T-cell (primary cell): ENCODE data around the gene ERCC1. TPM values are rescaled to one million over a fixed set of nuclear protein-coding genes. Genes with fewer than 3 reads are reported as not detected.
A peak's percentile ranks its signal among the peaks of the same experiment; 100 is the strongest.
"Not testable (repeated sequence)": the region's sequence is repeated elsewhere in the genome, so short reads cannot be mapped to it uniquely, and the experiment has no call there.

Source experiments
- ATAC-seq, 4 experiments: fragments of 200-7000 bp in 3 of 4; fragments of 150-1000 bp in 1 of 4; cut with Tn5 transposase; replicated peaks in 1 of 4; 1 replicate in 3 of 4; 2 replicates in 1 of 4; pipeline ENCODE4 v1.10.0; 2021; ENCODE audit warnings: moderate library complexity in 3 of 4, mild to moderate bottlenecking in 2 of 4, moderate number of reproducible peaks in 1 of 4
- CTCF ChIA-PET, 2 donors: fragments of 300-600 bp; sonication (Branson Sonifier 250); formaldehyde crosslinking; loops; one replicate each; lab custom pipeline; 2022; ENCODE audit warnings: antibody characterized with exemption in 2 of 2; lab: Charles Lee
- POLR2A ChIA-PET, 2 donors: fragments of 300-600 bp; sonication (Branson Sonifier 250); formaldehyde crosslinking; loops; one replicate each; lab custom pipeline; 2022; ENCODE audit warnings: antibody characterized with exemption in 2 of 2; lab: Charles Lee
- DNase-seq, 35 experiments: peaks; one replicate each; pipeline versions ENCODE4 v3.0.0 to v3.0.0-alpha.2; 2013 to 2023
- H3K27ac ChIP-seq: one replicate; pipeline ENCODE4 v1.5.1; 2013; ENCODE audit warnings: low read length
- H3K27me3 ChIP-seq, 2 experiments: replicated peaks in 1 of 2; 1 replicate in 1 of 2; 2 replicates in 1 of 2; pipeline versions ENCODE4 v1.6.1 to v1.7.0; 2013; ENCODE audit warnings: low read length in 1 of 2, mixed read lengths in 1 of 2; ENCODE audit not compliant: control insufficient read depth in 2 of 2, insufficient read depth in 2 of 2; ENCODE audit errors: extremely low read depth in 1 of 2
- H3K36me3 ChIP-seq, 2 donors: 1 replicate in 1 of 2; 2 replicates in 1 of 2; pipeline versions ENCODE4 v1.6.1 to v1.7.0; 2013; ENCODE audit warnings: low read length in 1 of 2; ENCODE audit not compliant: control insufficient read depth in 2 of 2, insufficient read depth in 1 of 2; ENCODE audit errors: extremely low read depth in 1 of 2
- H3K4me1 ChIP-seq, 2 experiments: 1 replicate in 1 of 2; 2 replicates in 1 of 2; pipeline versions ENCODE4 v1.6.1 to v1.7.0; 2013; ENCODE audit warnings: low read length in 2 of 2, mixed read lengths in 1 of 2; ENCODE audit not compliant: insufficient read depth in 2 of 2, control insufficient read depth in 1 of 2; ENCODE audit errors: extremely low read depth in 1 of 2
- H3K4me3 ChIP-seq, 2 donors: 1 replicate in 1 of 2; 2 replicates in 1 of 2; pipeline versions ENCODE4 v1.5.1 to v1.7.0; 2013; ENCODE audit warnings: mild to moderate bottlenecking in 2 of 2, low read length in 1 of 2, moderate library complexity in 1 of 2; ENCODE audit not compliant: control insufficient read depth in 1 of 2; ENCODE audit errors: extremely low read depth in 1 of 2
- H3K9me3 ChIP-seq: 2 replicates; pipeline ENCODE4 v1.7.0; 2013
- H3K27ac Mint-ChIP-seq, 2 donors: one replicate each; pipeline ENCODE4 v1.8.0; 2020 to 2021; ENCODE audit warnings: mild to moderate bottlenecking in 2 of 2, mixed read lengths in 2 of 2
- H3K27me3 Mint-ChIP-seq, 2 donors: one replicate each; pipeline ENCODE4 v1.8.0; 2021 to 2022; ENCODE audit warnings: mixed read lengths in 2 of 2
- H3K36me3 Mint-ChIP-seq: one replicate; pipeline ENCODE4 v1.8.0; 2021; ENCODE audit warnings: mixed read lengths
- H3K4me1 Mint-ChIP-seq, 3 donors: one replicate each; pipeline ENCODE4 v1.8.0; 2020 to 2022; ENCODE audit warnings: mixed read lengths in 3 of 3, mild to moderate bottlenecking in 1 of 3
- H3K4me3 Mint-ChIP-seq, 3 donors: one replicate each; pipeline ENCODE4 v1.8.0; 2020 to 2022; ENCODE audit warnings: mild to moderate bottlenecking in 3 of 3, mixed read lengths in 3 of 3, moderate library complexity in 3 of 3
- H3K9me3 Mint-ChIP-seq, 3 donors: one replicate each; pipeline ENCODE4 v1.8.0; 2020 to 2022; ENCODE audit warnings: mixed read lengths in 3 of 3
- WGBS: methylation state at CpG from one replicate; pipeline ENCODE4 v1.1.5; 2013; ENCODE audit warnings: missing lambda C conversion rate; ENCODE audit not compliant: insufficient coverage; 5-methylcytosine and 5-hydroxymethylcytosine counted together
- total RNA-seq, 35 experiments: library from RNA in 6 of 35; stranded (reverse) in 6 of 35; fragments of 120-200 nt in 1 of 35; gene quantifications; one replicate each; pipeline versions ENCODE4 v1.2.1 to v1.2.4 and lab custom pipeline; 2013 to 2026

ERCC1 gene
- total RNA-seq, 5 donors from 2014 or later (not counting 1 experiment from before 2014, with no cell fraction given), result 41.7 to 55.4 (median 51.6) TPM

DNA sequence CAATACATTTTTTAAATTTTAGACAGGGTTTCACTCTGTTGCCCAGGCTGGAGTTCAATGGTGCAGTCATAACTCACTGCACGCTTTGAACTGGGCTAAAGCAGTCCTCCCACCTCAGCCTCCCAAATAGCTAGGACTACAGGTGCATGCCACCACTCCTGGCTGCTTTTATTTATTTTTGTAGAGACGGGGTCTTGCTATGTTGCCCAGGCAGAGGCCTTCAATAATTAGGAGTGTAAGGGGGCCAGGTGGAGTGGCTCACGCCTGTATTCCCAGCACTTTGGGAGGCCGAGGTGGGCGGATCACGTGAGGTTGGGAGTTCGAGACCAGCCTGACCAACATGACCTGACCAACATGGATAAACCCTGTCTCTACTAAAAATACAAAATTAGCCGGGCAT lies 8.8 kb upstream of the ERCC1 start:
- H3K36me3 ChIP-seq, H3K4me3 Mint-ChIP-seq, H3K9me3 ChIP-seq, H3K4me1 Mint-ChIP-seq, CTCF ChIA-PET, H3K27me3 Mint-ChIP-seq, H3K36me3 Mint-ChIP-seq, H3K27ac ChIP-seq, H3K9me3 Mint-ChIP-seq, H3K4me3 ChIP-seq, H3K27ac Mint-ChIP-seq, ATAC-seq, DNase-seq: not testable (repeated sequence)
- peaks cover 0 to 16% of the 10 kb centered on the region in 2 experiments for H3K4me1 ChIP-seq
- POLR2A ChIA-PET, result interaction anchor here in 1 of 2 donors (0.6 kb wide), 2 partner anchors 43 to 49 kb away, joined by 3 read pairs; no protein-coding TSS in a partner anchor
- peaks cover 0 to 12% of the 10 kb centered on the region in 2 experiments for H3K27me3 ChIP-seq
- 92% methylated on average over 2 of the region's 8 CpGs for WGBS

DNA sequence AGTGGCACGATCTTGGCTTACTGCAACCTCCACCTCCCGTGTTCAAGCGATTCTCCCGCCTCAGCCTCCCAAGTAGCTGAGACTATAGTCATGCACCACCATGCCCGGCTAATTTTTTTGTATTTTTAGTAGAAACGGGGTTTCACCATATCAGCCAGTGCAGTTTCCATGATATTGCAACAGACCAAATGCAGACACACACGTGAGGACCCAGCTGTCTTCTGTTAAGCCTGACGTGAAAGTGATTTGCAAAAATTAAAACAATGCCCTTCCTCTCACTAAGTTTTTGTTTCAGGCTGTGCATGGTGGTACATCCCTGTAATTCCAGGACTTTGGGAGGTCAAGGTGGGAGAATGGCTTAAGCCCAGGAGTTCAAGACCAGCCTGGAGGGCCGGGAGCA lies 7.3 kb upstream of the ERCC1 start:
- H3K36me3 ChIP-seq, H3K4me3 Mint-ChIP-seq, DNase-seq, POLR2A ChIA-PET, H3K4me3 ChIP-seq, H3K27ac Mint-ChIP-seq, ATAC-seq, H3K9me3 Mint-ChIP-seq, H3K9me3 ChIP-seq, H3K27me3 Mint-ChIP-seq, H3K27ac ChIP-seq, H3K36me3 Mint-ChIP-seq: not testable (repeated sequence)
- Histone ChIP-seq H3K27me3 (peaks cover 0 to 12% of the 10 kb centered on the region in 2 experiments), H3K4me1 (peaks cover 0 to 20% of the 10 kb centered on the region in 2 experiments)
- CTCF ChIA-PET, result interaction anchor here in 1 of 2 donors (0.9 to 1.5 kb wide), 2 partner anchors 47 to 54 kb away, joined by 3 read pairs; no protein-coding TSS in a partner anchor
- H3K4me1 Mint-ChIP-seq, result peaks cover 0 to 12% (median 9%) of the 10 kb centered on the region in 3 donors
- no CpG with 5 or more reads among the region's 9 CpGs for WGBS

DNA sequence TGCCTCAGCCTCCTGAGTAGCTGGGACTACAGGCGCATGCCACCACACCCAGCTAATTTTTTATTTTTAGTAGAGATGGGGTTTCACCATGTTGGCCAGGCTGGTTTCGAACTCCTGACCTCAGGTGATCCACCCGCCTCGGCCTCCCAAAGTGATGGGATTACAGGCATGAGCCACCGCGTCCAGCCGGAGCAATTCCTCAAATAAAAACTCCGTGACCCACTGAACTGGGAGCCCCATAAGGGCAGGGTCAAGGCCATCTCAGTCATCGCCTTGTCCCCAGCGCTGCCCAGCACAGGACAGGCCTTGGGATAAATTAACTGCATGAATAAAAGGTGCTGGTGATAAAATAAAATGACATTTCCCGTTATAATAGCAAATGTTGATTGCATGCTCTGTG lies 6.2 kb upstream of the ERCC1 start:
- H3K27me3 Mint-ChIP-seq, H3K27ac ChIP-seq, H3K36me3 ChIP-seq, DNase-seq, POLR2A ChIA-PET, H3K9me3 Mint-ChIP-seq, ATAC-seq, H3K4me3 ChIP-seq, H3K9me3 ChIP-seq, H3K36me3 Mint-ChIP-seq, H3K27ac Mint-ChIP-seq: not testable (repeated sequence)
- H3K4me1 Mint-ChIP-seq, result peaks cover 0 to 15% (median 12%) of the 10 kb centered on the region in 3 donors
- CTCF ChIA-PET, result interaction anchor here in 1 of 2 donors (0.9 kb wide), 1 partner anchor 49 kb away, joined by 3 read pairs; no protein-coding TSS in a partner anchor
- H3K27me3 ChIP-seq, result peaks cover 0 to 12% of the 10 kb centered on the region in 2 experiments
- 96% methylated on average over 9 of the region's 11 CpGs for WGBS
- H3K4me1 ChIP-seq, result peaks cover 0 to 20% of the 10 kb centered on the region in 2 experiments
- peak overlapping the region in 1 of 3 donors; percentile 42 for H3K4me3 Mint-ChIP-seq

DNA sequence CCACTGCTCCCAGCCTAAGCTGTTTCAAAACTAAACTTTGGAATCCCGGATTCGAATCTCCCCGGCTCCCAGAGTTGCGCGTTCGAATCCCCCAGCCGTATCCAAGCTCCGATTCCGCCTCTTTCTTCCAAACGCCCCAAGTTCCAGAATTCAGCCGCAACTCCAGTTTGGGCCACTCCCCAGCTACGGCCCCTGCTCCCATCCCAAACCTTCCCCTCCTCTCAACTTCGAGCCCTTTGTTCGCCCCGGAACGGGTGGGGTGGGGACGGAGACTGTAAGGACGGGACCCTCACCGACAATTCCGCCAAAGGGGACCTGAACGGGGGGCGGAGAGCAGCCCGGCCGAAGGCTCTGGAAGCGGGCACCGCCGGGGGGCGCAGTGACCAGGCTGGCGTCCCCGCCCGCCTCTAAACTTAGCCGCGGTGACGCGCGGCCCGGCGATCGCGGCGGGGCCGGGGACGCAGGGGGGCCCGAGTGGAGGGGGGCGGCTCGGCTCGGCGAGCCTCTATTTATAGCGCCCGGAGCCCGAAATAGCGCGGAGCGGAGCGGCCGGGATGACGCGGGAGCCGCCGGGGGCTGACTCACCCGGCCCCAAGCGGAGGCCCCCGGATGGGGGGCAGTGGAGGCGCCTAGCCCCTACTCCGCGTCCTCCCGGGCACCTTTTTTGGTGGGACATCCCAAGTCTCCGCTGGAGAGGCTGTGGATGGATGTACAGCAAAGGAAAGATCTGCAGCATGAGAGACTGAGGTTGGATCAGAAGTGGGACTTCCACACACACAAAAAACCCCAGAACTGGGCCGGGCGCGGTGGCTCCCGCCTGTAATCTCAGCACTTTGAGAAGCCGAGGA lies 4.9 kb upstream of the ERCC1 start:
- ChIA-PET POLR2A (no interaction called here), CTCF (interaction anchor here in 1 of 2 donors (0.8 to 1.2 kb wide), 2 partner anchors 50 to 76 kb away, joined by 3 to 10 read pairs; no protein-coding TSS in a partner anchor)
- H3K36me3 ChIP-seq, result no peaks in the 10 kb centered on the region
- peaks cover 0 to 12% of the 10 kb centered on the region in 2 experiments for H3K27me3 ChIP-seq
- H3K27me3 Mint-ChIP-seq, result peaks cover 4 to 5% of the 10 kb centered on the region in 2 donors
- H3K4me3 ChIP-seq, result peak overlapping the region; percentile 41 to 46
- peaks cover 0 to 30% of the 10 kb centered on the region in 2 experiments for H3K4me1 ChIP-seq
- H3K27ac ChIP-seq, result no peak overlapping the region
- DNase-seq, result peak in 1 of 35 experiments; percentile 38
- H3K36me3 Mint-ChIP-seq, result no peaks in the 10 kb centered on the region
- peaks cover 11 to 26% (median 23%) of the 10 kb centered on the region in 3 donors for H3K4me1 Mint-ChIP-seq
- no peak for ATAC-seq
- H3K9me3 Mint-ChIP-seq, result no peaks in the 10 kb centered on the region
- 4% methylated on average over 64 of the region's 73 CpGs for WGBS
- H3K27ac Mint-ChIP-seq, result no peak overlapping the region
- H3K4me3 Mint-ChIP-seq, result peak overlapping the region; percentile 69 to 75 (median 71)
- H3K9me3 ChIP-seq, result no peaks in the 10 kb centered on the region

DNA sequence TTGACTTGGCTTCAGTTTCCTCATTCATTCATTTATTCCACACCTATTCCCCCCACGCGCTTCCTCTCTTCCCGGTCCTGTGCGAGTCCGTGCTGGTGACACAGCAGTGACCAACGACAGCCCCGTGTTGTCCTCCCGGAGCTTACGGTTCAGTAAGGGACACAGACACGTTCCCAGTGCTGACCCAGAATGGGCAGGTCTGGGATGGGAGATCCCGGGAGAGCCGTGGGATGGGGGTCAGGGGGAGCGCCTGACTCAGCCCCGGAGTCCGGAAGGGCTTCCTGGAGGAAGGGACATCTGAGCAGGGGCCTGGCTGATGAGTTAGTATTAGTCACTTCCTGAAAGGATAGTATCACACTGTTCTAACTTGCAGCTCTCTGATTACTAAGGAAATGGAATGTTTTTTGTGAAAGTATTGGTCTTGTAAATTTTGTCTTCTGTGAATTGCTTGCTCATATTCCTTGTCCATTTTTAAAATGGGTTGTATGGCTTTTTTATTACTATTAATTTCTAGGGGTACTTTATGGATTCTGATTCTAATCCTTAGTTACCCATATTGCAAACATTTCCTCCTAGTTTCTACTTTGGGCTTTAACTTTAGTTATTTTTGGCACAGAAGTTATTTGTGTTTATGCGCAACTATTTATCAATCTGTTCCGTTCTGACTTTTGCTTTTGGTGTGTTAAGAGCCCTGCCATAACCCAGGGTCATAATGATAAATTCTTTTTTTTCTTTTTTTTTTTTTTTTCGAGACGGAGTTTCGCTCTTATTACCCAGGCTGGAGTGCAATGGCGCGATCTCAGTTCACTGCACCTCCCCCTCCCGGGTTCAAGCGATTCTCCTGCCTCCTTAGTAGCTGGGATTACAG lies 708 bp upstream of the ERCC1 start:
- Histone ChIP-seq H3K4me1 (peaks cover 9 to 64% of the 10 kb centered on the region in 2 experiments), H3K36me3 (peaks cover 3 to 10% of the 10 kb centered on the region in 2 donors), H3K9me3 (no peaks in the 10 kb centered on the region), H3K27me3 (peaks cover 0 to 12% of the 10 kb centered on the region in 2 experiments), H3K27ac (peak overlapping the region; percentile 83), H3K4me3 (peak overlapping the region in 1 of 2 donors; percentile 78)
- CTCF ChIA-PET, result interaction anchor here (1.0 to 1.2 kb wide), 3 partner anchors 54 to 70 kb away, joined by 3 to 7 read pairs (median 6); no protein-coding TSS in a partner anchor
- Mint-ChIP-seq H3K27me3 (peaks cover 4 to 5% of the 10 kb centered on the region in 2 donors), H3K9me3 (no peaks in the 10 kb centered on the region), H3K4me1 (peaks cover 29 to 54% (median 48%) of the 10 kb centered on the region in 3 donors), H3K4me3 (peak overlapping the region; percentile 94 to 99 (median 94)), H3K27ac (peak overlapping the region; percentile 93 to 94), H3K36me3 (peaks cover 7% of the 10 kb centered on the region)
- POLR2A ChIA-PET, result interaction anchor here in 1 of 2 donors (0.7 kb wide), 1 partner anchor 55 kb away, joined by 8 read pairs; no protein-coding TSS in a partner anchor
- WGBS, result 8% methylated on average over 12 of the region's 24 CpGs
- peak in 2 of 4 experiments; percentile 25 to 27 for ATAC-seq
- peak in 1 of 35 experiments; percentile 49 for DNase-seq
